ENCODE data around the gene ATF6.
"Not testable (repeated sequence)": the region's sequence is repeated elsewhere in the genome, so short reads cannot be mapped to it uniquely, and the experiment has no call there.

Gene ATF6

GRCh38 chr1:161781995-161782394 is 15.9 kb downstream of the ATF6 start:
- no peak for DNase-seq (ENCODE audit: low read depth)

- DNase-seq (ENCODE audit: low read depth) = no peak
Observed at GRCh38 chr1:161782886-161783285, 16.8 kb downstream of the ATF6 start.

- no peak for DNase-seq (ENCODE audit: low read depth)
Observed at GRCh38 chr1:161784968-161785367, 18.8 kb downstream of the ATF6 start.

GRCh38 chr1:161787355-161787754 is 21.2 kb downstream of the ATF6 start:
- no peak for DNase-seq (ENCODE audit: low read depth)

GRCh38 chr1:161790587-161791317 is 24.6 kb downstream of the ATF6 start:
- DNase-seq (ENCODE audit: low read depth) = no peak

GRCh38 chr1:161791904-161792655 is 26.0 kb downstream of the ATF6 start:
- DNase-seq (ENCODE audit: low read depth) = no peak

- DNase-seq (ENCODE audit: low read depth) = no peak
Observed at GRCh38 chr1:161792740-161793139, 26.6 kb downstream of the ATF6 start.

GRCh38 chr1:161799792-161800191 is 33.7 kb downstream of the ATF6 start:
- DNase-seq (ENCODE audit: low read depth) = no peak

- DNase-seq (ENCODE audit: low read depth) = no peak
Observed at GRCh38 chr1:161801955-161802354, 35.8 kb downstream of the ATF6 start.

- no peak for DNase-seq (ENCODE audit: low read depth)
Observed at GRCh38 chr1:161803181-161803580, 37.1 kb downstream of the ATF6 start.

- DNase-seq (ENCODE audit: low read depth) = no peak
Observed at GRCh38 chr1:161805399-161806197, 39.5 kb downstream of the ATF6 start.

- not testable (repeated sequence) for DNase-seq (ENCODE audit: low read depth)
Observed at GRCh38 chr1:161809202-161809601, 43.1 kb downstream of the ATF6 start.

- DNase-seq (ENCODE audit: low read depth) = not testable (repeated sequence)
Observed at GRCh38 chr1:161809656-161810055, 43.5 kb downstream of the ATF6 start.

- no peak for DNase-seq (ENCODE audit: low read depth)
Observed at GRCh38 chr1:161810780-161811179, 44.7 kb downstream of the ATF6 start.

- no peak for DNase-seq (ENCODE audit: low read depth)
Observed at GRCh38 chr1:161816201-161816600, 50.1 kb downstream of the ATF6 start.

- DNase-seq (ENCODE audit: low read depth) = no peak
Observed at GRCh38 chr1:161817176-161817730, 51.1 kb downstream of the ATF6 start.

GRCh38 chr1:161820914-161821313 is 54.8 kb downstream of the ATF6 start:
- DNase-seq (ENCODE audit: low read depth) = no peak

GRCh38 chr1:161824618-161825017 is 58.5 kb downstream of the ATF6 start:
- DNase-seq (ENCODE audit: low read depth) = no peak

- no peak for DNase-seq (ENCODE audit: low read depth)
Observed at GRCh38 chr1:161825831-161826230, 59.7 kb downstream of the ATF6 start.

- no peak for DNase-seq (ENCODE audit: low read depth)
Observed at GRCh38 chr1:161826478-161826877, 60.4 kb downstream of the ATF6 start.

GRCh38 chr1:161827786-161828185 is 61.7 kb downstream of the ATF6 start:
- DNase-seq (ENCODE audit: low read depth) = no peak

GRCh38 chr1:161832299-161832907 is 66.3 kb downstream of the ATF6 start:
- not testable (repeated sequence) for DNase-seq (ENCODE audit: low read depth)

Data from stimulated activated CD8-positive, alpha-beta memory T cell treated with anti-CD3 and anti-CD28 coated beads, Interleukin-12 subunit alpha, Interleukin-12 subunit beta, amount 100 ng/mL, for 4 hours (primary cell).